HG03432 (cell line): ENCODE data around the gene FBXO3.

Source experiments
- ATAC-seq: cut with Tn5 transposase; IDR thresholded peaks from one replicate; pipeline ENCODE4 v1.9.1; 2021; ENCODE audit warnings: mild to moderate bottlenecking, moderate library complexity; ENCODE audit not compliant: unreplicated experiment

Gene FBXO3

GRCh38 chr11:33772870-33773269, 1.4 kb downstream of the FBXO3 start:
- no peak for ATAC-seq

DNA sequence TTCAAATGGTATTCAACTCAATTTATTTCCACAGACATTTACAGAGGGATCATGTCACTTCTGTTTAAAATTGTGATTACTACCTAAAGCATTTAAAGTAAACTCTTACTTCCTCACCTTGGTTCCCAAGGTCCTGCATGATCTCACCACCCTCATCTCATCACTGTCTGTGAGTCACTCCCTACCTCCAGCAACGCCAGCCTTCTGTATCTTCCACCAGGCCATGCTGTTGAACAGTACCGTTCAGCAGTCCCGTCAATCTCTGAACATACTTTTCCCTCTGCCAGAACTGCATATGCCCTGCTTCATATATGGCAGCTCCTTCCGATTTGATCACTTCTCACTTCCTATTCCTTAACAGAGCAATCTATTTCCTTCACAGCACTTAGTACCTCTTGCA, 2.0 kb downstream of the FBXO3 start:
- ATAC-seq = no peak

GRCh38 chr11:33770236-33770635, 4.1 kb downstream of the FBXO3 start:
- ATAC-seq = no peak

DNA sequence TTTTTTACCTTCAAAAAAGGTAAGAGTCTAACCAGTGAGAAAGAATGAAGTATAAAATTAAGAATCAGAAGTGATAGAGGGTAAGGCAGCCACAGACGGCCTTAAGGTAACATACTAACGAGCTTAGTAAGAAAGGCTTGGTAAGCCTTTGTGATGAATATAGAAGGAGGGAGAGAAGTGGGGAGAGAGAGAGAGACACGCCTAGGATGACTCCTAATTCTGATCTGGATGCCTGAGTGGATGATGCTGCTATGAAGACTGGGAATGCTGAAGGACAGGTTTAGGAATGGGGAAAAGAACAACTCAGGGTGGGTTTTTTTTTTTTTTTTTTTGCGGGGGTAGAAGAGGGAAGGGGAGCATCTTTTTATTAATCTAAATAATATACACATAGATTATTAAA, 4.8 kb downstream of the FBXO3 start:
- no peak for ATAC-seq

DNA sequence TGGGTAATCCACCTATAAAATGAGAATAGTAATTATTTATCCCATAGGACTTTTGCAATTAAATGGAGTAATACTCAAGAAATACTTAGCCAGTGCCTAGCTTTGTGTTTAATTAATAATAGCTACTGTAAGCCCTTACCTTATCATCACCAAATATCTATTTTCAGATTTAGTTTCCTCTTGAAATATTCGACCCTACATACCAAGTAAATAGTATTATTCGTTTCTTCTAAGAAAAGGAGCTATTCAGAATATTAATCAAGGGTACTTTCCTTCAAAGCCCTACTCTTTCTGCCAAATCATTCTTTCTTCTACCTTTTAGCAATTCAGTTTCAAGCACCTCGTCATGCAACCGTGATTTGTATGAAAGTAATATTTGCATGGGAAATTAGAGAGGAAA, 6.7 kb downstream of the FBXO3 start:
- ATAC-seq = no peak

DNA sequence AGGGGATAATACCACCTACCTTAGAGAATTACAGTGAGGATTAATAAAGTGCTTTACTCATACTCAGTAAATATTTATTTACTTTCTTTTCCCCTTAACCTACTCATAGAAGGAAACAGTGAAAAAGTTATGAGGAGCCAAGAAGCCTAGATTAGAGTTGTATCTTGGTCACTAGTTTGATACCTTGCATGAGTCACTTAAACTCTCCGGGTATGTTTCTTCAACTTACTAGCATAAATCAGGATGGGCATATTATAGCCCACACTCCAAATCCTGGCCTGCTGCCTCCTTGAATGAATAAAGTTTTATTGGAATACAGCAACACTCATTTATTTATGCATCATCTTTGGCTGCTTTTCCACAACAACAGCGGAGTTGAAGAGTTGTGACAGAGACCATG, 8.2 kb downstream of the FBXO3 start:
- ATAC-seq = no peak

- peak; percentile 90 for ATAC-seq
These were observed 12.8 kb downstream of the FBXO3 start for GRCh38 chr11:33761471-33761870.

DNA sequence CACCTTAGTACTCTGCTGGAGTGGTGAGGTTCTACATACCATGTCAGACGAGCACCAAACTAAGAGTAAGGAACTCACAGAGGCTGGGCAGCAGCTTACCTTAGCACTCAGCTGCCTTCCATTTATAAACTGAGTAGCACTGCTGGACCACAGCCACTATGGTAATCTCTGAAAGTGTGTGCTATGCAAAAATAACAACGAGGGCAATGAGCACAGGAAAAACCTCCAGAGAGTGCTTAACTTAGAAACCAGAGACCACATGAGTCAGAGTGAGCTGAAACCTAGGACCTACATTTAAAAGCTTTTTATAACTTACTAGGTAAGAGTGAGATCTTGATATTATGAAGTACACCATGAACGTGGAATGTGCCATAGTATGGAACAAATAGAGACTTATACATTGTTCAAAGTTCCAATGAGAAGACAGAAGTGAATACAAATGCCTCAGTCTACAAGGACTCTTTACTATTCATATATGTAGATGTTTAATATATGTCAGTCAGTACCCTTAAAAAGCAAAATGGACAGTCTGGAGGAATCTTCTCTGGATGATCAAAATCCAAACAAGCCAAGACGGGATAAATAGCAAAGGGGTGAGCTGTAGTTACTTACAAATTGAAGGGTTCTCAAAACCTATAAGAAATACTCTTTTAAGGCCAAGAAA, 20.9 kb downstream of the FBXO3 start:
- peak; percentile 99 for ATAC-seq

DNA sequence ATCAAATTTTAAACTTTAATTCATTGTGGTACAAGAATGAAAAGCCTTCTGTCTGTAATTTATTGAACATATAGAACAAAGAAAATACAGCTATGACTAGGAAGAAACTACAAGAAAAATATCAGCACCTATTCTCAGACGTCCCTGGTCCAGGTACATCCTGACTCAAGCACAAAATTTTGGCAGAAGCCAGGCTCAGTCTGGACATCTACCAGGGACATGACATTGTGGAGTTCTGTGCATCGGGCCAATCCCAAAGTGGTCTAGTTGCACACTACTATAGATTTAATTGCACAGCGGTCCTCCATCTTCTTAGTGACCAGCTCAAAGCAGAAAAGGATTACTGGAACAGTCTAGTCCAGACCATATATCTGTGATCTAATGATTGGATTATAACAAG, 22.4 kb downstream of the FBXO3 start:
- no peak for ATAC-seq

- no peak for ATAC-seq
These were observed 26.3 kb downstream of the FBXO3 start for GRCh38 chr11:33747979-33748378.

DNA sequence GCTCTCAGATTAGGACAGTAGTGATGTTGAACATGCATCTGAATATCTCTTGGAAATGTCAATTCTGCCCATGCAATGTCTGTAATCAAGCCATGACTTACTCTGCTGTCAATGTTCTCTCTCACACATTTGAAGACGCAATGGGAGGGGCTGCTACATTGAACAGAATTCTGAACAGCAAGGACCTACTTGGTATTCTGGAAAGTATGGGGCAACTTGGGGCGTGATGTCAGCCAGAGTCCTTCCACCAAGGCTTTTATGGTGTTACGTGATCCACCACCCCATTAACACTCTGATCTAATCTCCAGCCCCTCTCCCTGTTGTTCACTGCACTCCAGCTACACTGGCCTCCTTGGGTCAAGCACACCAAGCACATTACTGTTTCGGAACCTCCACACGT, 31.0 kb downstream of the FBXO3 start:
- no peak for ATAC-seq

DNA sequence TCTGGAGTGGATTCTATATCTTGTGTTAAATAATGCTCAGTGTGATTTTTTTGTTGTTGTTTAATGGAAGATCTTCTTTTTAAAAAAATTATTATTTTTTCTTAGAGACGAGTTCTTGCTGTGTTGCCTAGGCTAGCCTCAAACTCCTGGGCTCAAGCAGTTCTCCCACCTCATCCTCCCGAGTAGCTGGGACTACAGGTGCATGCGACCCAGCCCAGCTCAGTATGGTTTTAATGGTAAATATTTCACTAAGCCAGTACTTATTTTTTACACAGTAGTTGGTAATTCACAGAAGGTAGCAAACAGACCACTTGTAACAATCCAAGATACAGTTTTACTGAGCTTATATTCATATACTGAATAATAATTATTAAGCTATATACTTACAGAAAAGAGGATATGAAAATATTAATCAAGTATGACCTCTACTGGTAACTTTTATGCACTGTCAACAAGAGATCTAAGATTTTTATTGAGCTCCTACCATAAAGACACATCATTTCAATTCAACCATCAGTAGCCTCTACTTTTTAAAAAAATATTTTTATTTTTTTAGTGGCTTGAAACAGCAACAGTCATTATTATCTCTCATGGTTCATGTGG, 32.0 kb downstream of the FBXO3 start:
- ATAC-seq = no peak

GRCh38 chr11:33741806-33742205, 32.5 kb downstream of the FBXO3 start:
- no peak for ATAC-seq

DNA sequence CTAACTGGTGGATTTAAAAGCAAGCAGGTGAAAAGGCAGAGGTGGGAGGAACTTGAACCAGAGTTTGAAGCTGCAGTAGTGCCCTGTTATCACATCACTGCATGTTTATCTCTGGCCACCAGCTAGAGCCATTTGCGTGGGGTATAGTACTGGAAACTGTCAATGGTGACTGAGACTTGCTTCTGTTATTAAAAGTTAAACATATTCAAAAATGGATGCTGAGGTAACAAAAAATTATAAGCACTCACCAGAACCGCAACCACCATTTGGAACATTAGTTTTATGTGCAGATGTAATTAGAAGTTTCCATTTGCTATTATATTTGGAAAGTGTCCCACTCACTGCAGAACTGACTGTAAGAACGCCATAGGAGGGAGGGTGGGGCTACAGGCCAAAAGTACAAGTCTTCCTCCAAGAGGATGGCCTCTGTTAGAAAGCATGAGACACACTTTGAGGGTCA, 36.9 kb downstream of the FBXO3 start:
- ATAC-seq = no peak

DNA sequence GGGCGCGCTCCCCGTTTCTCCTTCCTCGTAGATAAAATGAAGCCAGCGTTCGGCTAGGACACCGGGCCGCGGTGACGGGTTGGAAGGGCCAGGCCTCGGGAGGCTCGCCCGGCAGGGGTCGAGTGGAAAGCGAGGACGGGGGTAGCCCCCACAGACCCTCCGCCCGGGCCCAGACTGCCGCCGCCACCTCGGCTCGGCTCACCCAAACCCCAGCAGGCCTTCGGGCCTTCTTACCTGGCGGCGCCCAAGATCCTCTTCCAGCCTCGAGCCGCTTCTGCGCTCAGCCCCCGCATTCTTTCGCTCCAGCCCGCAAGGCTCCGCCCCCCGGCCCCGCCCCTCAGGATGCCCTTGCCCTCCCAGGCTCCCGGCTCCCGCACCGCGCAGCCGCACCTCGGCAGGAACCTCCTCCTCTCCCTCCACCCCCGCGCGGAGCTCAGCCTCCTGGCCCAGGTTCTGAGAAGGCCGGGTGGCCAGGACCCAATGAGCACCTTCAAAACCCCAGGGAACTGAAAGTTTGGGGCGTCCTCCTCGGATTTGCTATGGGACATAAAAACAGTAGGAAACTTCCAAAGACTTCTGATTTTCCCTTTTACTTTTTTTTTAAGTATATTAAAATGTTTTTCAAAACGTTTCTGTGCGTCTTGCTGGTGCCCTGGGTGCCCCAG, 38.0 kb downstream of the FBXO3 start, which contains the start of gene CD59:
TSS of gene CD59 (minus strand) at position 276 of the 665 bp plus-strand sequence. CDS start 13,978 bp downstream, outside the sequence.
- peak; percentile 78 for ATAC-seq

DNA sequence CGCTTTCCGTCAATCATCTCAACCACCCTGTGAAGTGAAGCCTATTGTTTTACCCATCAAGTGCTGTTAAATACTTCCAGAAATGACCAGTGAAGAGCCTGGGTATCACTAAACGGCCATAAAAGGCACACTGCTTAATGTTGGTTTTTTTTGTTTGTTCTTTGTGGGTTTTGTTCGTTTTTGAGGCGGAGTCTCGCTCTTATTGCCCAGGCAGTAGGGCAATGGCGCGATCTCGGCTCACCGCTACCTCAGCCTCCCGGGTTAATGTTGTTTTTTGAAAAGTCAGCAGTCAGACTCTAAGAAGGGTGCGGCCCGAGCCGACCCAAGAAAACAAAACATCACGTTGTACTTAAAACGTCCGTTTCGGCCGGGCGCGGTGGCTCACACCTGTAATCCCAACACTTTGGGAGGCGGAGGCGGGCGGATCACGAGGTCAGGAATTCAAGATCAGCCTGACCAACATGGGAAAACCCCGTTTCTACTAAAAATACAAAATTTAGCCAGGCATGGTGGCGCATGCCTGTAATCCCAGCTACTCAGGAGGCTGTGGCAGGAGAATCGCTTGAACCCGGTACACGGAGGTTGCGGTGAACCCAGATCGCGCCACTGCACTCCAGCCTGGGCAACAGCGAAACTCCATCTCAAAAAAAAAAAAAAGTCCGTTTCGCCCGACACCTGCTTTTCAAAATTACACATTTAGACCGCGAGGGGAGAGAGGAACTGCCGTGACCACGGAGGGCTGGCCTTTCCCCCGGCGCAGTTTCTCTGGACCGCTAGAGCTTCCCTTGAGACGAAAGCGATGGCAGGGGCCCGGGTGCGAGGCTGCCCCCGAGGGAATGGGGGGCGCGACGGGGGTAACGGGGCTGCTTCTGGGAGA, 38.8 kb downstream of the FBXO3 start:
- ATAC-seq = peak; percentile 61

DNA sequence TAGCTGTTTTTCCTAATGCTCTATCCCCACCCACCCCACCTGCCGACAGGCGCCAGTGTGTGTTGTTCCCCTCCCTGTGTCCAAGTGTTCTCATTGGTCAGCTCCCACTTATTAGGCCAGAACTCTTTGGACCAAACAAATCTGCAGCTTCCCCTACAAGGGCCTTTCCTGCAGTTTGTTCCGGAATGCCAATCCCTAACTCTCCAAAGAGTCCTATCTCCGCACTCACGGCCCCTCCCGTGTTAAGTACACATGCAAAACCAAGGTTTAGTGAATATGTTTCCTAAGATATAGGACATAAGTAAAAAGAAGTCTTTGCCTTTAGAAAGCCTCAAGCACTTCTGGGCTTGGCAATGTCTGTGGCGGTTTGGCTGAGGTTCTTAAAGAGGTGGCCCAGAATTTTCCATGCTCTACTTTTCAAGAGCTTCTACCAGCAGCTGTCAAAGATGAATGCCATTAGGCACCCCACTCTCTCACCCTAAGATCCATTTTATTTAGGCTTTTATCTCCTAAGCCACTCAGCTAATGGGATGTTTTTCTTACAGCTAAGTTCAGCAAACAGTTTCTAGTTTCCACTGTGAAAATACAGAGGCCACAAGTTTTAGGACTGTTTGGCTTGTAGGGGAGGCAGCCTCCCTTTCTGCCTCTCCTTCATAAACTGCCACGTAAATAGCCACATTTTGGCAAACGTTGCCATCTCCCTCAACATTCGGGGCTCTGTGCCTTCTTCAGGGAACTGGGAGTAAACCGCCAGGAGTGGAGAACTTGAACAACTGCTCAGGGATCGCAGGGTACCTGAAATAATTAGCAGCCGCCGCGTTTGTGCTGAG, 39.7 kb downstream of the FBXO3 start:
- no peak for ATAC-seq

GRCh38 chr11:33733980-33734379, 40.3 kb downstream of the FBXO3 start:
- ATAC-seq = no peak

GRCh38 chr11:33731723-33732531, 42.4 kb downstream of the FBXO3 start:
- ATAC-seq = no peak
